GM21529 (cell line): Measurements from ENCODE around the gene NR2F1.

ENCODE experiments used
- ATAC-seq: cut with Tn5 transposase; IDR thresholded peaks from one replicate; pipeline ENCODE4 v1.9.1; 2021; ENCODE audit not compliant: unreplicated experiment

The NR2F1 gene

DNA sequence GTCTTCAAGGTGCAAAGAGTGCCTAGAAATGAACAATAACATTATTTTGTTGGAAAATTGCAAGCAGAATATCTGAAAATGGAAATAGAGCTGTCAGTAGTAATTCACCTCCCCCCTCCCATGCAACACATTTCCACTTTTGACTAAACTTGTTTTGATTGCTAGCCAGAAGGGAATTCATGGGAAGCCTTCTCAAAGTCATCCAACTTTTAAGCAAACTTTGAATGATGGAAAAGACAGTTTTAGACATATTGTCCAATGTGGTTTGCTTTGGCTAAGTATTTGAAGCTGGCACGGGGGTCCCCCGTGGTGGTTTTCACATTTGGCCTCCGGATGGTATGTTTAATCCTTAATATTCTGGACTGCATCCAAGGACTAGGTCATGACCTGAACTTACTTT lies 7.5 kb downstream of the NR2F1 start:
- no peak for ATAC-seq

DNA sequence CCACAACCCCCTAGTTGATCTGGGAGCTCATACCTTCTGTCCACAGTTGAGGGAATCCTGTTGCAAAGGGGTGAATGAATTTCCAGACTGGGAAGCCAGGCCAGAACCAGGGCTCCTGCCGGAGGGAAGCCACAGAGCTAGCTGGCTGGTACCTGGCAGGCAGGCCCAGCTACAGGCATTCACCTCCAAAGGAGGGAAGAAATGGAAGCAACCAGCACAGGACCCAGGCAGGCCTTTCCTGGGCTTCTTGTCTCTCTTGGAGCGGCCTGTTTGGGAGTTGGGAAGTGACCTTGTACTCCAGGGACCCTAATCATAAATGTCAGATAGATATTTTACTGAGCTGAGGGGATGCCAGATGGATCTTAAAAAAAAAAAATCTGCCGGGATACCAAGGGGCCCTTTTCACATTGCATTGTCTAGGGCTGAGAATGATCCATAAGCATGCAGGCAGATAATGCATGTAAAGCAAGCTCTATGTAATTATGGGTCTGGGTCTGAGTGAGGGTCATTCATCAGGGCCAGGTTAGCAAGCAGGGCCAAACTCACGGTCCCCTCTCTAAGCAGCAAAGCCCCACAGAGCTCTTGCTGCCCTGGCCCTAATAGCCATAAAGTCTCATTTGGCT lies 8.4 kb downstream of the NR2F1 start:
- ATAC-seq, result no peak

DNA sequence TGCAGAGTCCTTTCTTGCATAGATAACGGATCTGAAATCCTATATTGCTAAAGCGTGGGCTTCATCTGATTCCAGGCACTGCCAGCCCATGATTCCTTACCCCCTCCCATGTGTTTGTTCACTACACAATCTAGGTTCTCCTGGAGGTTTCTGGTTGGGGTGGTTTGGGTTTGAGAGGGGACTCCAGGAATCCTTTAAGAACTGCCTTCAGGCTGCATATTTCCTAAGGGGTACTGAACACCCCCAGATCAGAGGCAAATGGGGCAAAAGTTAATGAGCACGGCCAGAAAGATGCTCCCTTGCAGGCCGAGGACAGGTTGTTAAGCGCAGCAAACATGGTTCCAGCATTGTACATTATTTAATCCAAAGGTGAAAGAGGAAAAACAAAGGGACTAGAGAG lies 9.9 kb downstream of the NR2F1 start:
- ATAC-seq, result no peak

GRCh38 chr5:93593476-93594131 lies 10.6 kb downstream of the NR2F1 start:
- ATAC-seq, result no peak

DNA sequence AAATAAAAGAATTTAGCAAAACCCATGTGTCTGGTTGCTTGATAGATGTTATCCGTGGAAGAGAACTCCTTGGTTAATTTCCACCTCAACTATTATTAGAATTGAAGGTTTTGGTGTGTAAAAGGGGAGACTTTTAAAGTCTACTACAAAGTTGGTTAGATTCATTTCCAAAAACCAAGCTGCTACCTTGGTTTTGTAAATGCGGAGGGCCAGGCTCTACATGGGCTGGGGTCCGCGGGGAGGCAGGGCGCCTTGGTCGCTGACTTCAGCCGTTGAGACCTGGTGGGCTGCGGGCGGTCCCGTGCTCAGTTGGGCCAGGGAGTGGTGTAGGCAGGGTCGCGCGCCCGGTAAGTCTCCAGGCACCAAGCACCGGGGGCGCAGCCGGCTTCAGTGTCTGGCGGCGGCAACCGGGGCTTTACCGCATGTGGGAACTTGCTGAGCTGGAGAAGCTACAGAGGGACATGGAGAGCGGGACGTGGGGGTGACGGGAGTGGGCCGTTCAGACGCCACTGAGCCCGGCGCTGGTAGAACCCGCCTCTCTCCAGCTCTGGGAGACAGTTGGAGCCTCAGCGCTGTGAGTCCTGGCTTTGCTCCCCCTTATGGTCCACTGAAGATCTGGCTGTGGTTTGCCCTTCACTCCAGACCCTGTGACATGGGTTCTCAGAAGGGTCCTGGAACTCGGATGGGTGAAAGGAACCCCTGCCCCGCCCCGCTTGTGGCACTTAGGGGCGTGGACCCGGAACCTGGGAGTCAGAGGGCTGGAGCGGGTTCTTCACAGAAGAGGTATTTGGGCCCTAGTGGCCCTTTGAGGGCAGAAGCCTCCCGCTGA lies 11.8 kb downstream of the NR2F1 start:
- ATAC-seq, result no peak

GRCh38 chr5:93595420-93596147 lies 12.6 kb downstream of the NR2F1 start:
- no peak for ATAC-seq

- no peak for ATAC-seq
Measured at GRCh38 chr5:93596310-93596675, 13.3 kb downstream of the NR2F1 start.

GRCh38 chr5:93596676-93597490 lies 13.9 kb downstream of the NR2F1 start:
- no peak for ATAC-seq

DNA sequence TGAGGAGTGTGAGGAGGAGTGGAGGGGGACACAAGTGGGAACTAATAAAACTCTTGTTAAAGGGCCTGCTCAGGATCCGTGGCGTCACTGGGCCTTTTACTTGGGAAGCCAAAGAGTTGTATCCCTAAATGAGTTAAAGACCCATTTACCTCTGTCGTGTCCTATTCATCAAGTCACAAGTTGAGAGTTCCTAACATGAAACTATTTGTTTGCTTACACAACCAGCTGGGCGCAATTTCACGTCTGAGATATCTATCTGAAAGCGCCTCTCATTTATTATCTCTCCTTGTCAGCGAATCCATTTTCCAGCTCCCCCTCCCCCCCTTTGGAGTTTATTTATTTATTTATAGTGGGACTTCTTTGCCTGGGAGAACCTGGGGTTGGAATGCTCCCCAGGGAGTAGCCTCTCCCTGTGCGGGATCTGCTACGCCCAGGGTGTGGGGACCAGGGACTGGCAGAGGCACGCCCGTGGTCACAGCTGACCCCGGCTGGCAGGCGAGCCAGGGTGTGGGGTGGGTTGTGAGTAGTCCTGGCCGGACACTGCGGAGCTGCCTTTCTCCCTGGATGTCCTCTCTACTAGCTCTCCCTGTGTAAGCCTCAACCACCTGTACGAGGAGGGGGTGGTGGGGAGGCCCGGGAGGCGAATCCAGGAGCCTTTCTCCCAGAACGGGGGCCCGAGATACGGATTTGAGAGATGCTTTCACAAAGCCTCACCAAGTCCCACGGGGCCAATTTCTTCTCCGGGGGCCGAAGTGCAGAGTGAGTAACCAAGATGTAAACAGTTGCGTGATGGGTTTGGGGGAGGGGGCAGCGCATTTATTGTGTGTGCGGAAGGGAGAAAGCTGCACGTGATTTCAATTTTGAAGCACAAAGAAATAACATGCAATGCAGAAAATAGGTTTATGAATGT lies 15.3 kb downstream of the NR2F1 start:
- ATAC-seq, result no peak

- ATAC-seq, result no peak
Measured at GRCh38 chr5:93599001-93599379, 16.0 kb downstream of the NR2F1 start.

- no peak for ATAC-seq
Measured at GRCh38 chr5:93599399-93600120, 16.5 kb downstream of the NR2F1 start.

DNA sequence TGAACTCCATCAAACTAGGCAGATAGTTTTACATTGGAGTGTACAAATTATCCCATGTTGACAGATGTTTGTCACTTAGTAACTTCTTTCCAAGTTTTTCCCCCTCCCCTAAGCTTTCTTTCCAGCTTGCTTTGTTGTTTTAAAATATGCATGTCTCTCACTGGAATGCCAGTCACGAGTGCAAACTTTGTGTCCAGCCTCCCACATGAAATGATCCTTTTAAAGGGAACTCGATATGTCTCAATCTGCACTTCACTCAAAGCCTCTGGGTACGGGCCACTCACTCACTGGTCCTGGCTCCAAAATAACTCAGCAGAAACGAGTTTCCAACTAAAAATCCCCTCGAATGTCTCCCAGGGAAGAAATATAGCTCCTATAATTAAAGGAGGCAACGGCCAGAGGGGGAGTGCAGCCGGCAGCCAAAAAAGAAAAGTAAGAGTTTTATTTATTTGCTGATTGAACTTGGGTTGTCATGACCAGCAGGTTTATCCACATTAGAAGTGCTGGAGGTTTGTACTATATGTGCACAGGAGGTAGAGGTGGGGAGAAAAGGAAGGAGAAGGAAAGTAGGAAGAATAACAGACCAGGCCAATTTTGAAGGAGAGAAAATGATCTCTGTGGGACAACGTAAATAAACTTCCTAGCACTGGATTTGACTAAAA lies 17.5 kb downstream of the NR2F1 start:
- ATAC-seq, result no peak

GRCh38 chr5:93601071-93601801 lies 18.2 kb downstream of the NR2F1 start:
- no peak for ATAC-seq

DNA sequence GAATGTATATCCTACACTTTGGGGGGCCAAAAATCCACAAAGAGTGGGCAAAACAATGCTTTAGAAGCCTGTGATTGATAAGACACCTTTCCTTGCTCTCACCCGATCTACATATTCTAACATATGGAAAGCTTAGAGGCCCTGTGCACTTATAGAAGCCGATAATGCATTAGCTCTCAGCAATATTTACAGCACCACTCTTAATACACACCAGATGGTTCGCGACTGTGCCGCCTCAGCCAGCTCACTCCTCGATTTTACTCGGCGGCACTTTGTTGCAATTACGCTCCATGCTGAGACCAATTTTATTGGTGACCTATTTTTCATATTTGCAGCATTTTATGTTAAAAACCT lies 18.8 kb downstream of the NR2F1 start:
- ATAC-seq, result no peak

DNA sequence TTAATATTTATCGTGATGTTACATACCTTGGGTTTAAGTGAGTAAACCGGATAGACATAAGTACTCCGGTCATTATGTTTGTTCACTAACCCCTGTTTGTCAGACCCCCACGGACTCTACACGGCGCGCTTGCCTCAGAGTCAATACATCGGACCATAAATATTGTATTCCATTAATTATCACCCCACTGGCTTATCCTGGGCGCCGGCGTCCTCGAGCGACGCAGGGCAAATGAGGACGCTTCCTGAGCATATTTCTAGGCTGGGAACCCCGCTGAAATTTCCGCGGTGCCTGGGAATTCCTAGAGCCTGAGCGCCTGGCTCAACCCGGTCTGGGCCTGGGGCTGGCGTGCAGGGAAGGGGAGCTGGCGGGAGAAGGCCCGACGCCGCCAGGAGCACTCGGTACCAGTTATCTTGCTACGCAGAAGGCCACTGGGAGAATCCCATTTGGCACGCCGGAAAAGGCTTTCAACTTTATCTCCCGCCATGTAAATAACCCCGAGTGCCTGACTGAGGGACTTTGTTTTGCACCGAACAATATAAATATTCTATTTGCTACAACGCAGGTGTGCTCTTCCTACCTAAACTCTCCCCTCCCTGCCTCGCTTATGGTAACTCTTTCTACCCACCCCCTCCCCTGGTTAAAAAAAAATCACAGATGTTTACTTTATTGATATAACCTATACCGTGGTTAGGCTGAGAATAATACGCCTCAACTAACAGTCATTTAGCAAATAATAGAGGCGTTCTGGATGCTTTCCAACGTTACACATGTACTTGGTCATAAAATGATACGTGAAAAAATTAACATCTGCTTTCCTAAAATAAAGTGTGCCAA lies 19.4 kb downstream of the NR2F1 start:
- no peak for ATAC-seq

GRCh38 chr5:93603078-93603792 lies 20.2 kb downstream of the NR2F1 start:
- no peak for ATAC-seq
